GM21526 (cell line): ENCODE measurements around the gene VIM.

Experiments
- ATAC-seq: cut with Tn5 transposase; IDR thresholded peaks from one replicate; pipeline ENCODE4 v1.9.1; 2021; ENCODE audit warnings: moderate library complexity; ENCODE audit not compliant: unreplicated experiment, low FRiP score

The VIM gene

DNA sequence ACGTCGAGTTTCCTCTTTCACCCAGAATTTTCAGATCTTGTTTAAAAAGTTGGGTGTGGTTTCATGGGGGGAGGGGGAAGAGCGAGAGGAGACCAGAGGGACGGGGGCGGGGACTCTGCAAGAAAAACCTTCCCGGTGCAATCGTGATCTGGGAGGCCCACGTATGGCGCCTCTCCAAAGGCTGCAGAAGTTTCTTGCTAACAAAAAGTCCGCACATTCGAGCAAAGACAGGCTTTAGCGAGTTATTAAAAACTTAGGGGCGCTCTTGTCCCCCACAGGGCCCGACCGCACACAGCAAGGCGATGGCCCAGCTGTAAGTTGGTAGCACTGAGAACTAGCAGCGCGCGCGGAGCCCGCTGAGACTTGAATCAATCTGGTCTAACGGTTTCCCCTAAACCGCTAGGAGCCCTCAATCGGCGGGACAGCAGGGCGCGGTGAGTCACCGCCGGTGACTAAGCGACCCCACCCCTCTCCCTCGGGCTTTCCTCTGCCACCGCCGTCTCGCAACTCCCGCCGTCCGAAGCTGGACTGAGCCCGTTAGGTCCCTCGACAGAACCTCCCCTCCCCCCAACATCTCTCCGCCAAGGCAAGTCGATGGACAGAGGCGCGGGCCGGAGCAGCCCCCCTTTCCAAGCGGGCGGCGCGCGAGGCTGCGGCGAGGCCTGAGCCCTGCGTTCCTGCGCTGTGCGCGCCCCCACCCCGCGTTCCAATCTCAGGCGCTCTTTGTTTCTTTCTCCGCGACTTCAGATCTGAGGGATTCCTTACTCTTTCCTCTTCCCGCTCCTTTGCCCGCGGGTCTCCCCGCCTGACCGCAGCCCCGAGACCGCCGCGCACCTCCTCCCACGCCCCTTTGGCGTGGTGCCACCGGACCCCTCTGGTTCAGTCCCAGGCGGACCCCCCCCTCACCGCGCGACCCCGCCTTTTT lies at the start of gene VIM:
TSS of gene VIM (plus strand) at position 151 of the 925 bp plus-strand sequence. CDS start 1,182 bp downstream, outside the sequence.
- ATAC-seq: peak; percentile 38

DNA sequence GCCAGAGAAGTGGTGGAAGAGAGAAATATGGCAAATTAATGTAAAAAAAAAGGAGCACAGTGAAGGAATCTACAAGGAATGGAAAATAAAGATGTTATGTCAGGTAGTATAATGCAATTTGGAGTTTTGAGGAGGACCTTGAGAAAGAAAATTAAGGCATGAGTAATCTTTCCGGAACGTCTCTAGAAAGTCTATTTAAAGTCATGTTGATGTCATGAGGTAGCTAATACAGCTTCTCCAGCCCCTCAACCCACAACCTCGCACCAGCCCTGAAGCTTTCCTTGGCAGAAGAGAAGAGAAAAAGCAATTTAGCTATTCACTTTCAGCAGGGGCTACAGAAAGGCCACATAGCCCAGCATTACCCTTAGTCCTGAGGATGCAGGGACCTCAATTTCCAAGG lies 49.0 kb upstream of the VIM start:
- ATAC-seq: no peak

DNA sequence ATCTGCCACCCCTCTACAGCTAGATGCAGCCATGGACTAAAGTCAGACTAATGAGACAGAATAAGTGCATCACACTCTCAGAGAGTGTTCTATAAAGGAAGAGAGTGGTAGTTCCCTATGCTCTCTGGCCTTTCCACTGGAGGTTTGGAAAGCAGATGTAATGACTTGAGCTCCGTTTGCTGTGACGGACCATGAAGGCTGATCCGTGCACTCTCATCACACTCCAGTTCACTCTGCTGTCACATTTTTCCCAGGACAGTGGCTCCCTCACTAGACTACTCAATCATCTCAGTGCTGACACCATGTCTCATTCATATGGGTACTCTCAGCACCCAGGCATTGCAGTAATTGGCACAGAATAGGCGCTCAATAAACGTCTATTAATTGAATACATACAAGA lies 46.9 kb upstream of the VIM start:
- ATAC-seq: no peak

DNA sequence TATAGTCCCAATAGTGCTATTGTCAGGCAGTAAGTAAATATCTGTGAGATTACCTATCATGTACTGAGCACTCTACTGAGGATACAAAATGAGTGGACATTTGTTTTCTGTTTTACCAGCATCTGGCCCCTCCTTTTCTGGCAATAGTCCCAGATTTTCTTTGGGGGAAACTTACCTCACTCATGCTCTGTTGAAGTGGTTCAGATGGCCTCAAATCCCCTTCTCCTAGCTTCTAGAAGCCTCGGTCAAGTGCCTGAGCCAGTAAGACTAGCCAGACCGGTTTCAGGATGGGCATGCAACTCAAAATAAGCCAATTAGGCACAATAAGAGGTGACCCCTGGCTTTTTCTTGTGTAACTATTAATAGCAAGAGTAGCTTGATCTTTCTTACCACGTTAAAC lies 46.3 kb upstream of the VIM start:
- ATAC-seq: no peak

DNA sequence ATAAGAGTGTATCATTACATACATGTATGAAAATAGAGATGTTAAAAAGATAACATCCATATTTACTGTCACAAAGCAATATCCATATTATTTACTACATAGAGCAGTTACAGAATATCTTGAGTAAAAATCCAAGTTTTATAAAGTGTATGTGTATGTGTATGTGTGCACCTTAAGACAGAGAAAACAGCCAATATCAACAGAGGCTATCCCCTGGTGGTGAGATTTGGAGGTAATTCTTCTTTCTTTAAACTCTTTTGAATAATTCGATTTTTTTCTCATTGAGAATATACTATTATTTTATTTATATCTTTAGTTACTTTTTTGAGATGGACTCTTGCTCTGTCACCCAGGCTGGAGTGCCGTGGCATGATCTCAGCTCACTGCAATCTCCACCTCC lies 44.9 kb upstream of the VIM start:
- ATAC-seq: no peak

DNA sequence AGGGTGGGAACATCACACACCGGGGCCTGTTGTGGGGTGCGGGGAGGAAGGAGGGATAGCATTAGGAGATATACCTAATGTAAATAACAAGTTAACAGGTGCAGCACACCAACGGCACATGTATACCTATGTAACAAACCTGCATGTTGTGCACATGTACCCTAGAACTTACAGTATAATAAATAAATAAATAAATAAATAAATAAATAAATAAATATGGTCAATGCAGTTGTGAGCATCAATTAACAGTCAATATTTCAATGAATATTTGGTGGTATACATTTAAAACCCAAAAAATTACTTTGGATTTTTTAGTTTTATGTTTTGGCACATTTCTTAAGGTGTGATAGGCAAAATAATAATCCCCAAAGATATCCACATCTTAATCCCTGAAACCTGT lies 42.2 kb upstream of the VIM start:
- ATAC-seq: no peak

DNA sequence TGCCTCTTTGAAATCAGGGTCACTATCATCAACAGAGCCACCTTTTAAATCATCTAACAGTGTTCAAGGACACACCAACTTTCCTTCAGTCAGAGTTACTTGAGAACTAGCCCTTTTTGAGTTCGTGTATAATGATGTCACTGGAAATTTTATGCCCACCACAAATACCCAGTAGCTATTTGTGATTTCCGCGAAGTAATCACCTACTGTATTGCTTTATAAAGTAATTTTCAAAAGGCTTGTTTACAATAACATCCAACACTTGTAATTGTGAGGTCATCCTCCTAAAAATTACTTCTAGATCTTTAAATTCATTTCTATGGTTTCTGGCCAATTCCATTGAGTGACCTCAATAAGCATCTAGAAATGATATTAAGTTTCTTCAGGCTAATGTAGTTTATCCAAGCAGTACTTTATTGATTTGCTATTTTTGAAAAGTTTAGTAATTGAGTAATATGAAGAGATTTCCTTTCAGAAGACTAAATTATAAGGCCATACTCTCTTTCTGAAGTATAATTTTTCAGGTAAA lies 39.3 kb upstream of the VIM start:
- ATAC-seq: no peak

DNA sequence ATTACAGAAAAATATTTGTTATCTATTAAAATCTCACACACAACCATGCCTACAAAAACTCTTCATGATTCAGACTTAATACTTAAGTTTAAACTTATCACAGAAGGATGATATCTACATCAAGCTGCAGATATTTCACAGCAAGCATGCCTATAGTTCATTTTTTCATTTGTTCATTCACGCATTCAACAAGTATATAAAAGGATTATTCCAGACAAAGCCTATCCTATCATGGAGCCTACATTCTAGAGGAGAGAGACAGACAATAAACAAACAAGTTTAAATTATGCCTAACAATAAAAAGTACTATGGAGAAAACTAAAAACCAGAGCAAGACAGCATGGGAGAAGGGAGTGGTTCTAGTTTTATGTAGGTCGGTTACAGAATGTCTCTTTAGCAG lies 37.4 kb upstream of the VIM start:
- no peak for ATAC-seq

DNA sequence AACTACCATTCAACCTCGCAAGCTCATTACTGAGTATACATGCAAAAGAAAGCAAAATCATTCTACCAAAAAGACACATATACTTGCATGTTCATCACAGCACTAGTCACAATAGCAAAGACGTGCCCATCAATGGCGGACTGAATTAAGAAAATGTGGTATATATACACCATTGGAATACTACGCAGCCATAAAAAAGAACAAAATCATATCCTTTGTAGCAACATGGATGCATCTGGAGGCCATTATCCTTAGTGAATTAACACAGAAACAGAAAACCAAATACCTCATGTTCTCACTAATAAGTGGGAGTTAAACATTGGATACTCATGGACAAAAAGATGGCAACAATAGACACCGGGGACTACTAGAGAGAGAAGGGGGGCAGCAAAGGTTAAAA lies 33.0 kb upstream of the VIM start:
- ATAC-seq: no peak

DNA sequence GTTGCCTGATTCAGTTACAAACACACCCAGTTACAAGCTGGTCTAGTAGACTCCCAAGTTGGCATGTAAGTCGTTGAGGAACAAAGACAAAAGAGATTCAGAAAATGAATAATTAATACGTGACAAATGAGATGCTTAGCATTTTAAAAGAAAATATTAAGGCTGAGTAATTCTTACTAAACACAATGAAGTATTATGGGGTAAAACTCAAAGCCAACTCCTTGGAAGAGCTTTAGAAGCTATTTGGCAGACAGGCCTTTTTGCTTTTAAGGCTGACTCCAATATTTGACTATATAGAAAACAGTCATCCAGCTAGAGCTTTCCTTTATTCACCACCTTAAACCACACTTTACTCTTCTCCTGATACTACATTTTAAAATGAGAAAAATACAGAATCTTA lies 32.0 kb upstream of the VIM start:
- ATAC-seq: no peak

DNA sequence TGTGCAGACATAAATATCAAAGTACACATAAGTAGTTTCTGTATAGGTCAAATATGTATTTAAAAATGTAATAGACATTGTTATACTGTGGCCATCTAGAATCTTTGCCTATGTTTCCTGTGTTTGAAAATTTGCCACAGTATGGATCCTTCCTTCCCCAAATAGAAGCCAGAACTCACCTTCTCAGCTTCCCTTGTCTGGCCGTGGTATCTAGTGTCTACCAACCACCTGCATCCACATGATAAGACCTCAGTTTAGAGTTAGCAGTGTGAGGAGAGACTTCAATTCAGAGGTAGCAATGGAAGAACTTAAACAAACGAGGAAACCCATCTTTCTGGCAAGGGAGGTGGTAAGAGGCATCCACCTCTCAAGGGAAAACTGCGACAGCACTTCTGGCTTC lies 31.5 kb upstream of the VIM start:
- ATAC-seq: no peak

DNA sequence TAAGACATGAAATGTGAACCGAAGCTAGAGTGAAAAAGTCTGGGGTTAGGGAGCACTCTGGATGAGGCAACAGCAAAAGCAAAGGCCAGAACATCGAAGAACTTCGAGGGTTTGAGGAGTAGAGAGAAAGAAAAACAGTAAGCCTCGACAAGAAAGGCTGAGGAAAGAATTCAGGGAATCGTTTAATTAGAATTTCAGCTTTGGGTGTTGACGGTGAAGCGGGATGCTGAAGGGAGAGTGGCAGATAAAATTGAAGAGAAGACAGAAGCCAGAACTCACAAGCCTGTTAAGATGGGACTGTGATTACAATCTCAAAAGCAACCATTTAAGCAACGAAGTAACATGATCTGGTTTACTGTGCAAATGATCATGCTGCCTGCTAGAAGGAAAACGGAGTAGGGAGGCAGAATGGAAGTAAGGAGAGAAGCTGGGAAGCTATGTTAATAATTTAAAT lies 28.7 kb upstream of the VIM start:
- ATAC-seq: no peak

DNA sequence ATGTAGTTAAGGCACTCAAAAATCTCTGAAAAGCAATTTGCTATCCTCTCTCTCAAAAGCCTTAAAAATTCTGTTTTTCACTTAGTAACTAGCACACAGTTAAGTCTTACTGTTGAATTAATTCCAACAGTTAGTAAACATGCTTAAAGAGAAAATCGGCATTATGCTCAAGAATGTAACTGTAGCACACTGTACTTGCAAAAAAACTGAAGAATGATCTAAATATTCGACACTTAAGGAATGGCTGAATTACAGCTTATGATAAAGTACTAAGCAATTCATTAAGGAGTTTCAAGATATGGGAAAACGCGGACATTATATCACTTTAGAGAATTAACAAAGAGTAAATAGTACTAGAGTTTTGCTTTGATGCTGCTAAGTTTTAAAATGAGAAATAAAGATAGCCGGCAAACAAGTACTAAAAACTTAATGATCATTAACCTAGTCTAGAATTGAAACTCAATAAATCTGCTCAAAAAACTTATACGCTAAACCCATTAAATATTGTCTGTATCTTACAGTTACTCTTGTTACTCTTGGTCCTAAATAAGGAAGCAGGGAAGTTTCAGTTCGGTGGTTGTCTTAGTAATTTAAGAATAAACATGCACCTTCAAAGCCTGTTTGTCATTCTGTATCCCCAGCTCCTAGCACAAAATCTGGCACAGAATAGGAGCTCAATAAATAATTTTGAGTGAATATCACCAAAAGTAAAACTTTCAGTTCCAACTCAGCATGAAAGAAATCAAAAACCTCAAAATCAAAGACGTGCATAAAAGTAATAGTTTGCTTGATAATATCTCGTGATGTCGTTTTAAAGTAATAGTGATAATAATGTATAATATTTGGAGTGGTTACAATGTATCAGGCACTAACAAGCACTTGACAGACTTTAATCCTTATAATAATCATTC lies 27.8 kb upstream of the VIM start:
- no peak for ATAC-seq

DNA sequence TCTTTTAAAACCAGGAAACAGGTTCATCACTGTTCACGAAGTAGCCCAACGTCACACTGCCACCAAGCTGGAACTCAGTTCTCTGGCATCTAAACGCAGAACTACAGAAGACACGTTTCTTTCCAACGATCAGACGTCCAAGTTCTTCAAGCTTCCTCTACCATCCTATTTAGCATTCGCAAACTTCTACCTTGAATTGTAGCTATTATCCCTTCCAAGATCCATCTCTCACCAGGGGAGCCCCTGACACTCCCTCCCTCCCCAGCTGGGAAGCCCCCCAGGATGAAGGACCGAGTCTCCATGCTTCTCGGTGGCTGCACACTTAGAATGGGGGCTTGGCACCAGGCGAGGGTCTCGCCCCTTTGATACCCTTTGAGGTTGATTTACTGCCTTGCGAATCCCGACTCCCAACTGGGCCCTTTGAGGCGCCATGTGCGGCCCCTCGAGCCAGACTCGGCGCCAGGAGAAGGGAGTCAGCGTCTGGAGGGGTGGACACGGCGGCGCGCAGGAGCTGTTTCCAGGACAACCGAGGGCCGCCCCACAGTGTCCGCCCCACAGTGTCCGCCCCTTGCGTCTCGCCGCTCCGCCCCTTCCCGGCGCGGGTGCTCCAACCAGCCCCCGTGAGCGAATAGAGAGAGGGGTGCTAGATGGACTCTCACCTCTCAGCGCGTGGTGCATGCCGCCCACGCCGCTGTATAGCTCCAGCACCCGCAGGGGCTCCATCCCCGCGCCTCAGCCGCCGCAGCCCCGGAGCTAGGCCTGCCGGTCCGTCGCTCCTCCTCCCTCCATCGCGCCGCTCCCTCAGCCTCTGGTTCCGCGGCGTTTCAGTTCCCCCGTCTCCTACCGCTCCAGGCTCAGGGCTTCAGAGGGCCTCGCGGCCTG lies 26.9 kb upstream of the VIM start, which contains the start of gene TRDMT1:
TSS of gene TRDMT1 (minus strand) at position 761 of the 882 bp plus-strand sequence. CDS start at position 723, 38 bp downstream.
- ATAC-seq: peak; percentile 97

DNA sequence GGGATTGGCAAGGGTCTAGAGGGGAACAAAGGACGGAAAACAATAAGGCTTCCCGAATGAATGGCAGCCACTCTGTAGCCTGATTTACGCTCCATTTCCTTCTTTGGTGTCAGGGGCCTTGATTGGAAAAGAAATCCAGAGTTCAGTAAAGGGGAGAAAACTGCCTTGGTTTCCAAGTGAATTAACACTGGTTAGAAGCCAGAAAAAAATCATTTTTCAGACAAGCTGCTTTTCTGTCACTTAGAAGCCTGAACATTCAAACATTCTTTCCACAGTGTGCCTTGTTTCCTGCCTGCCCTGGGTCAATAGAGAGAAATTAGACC lies 26.3 kb upstream of the VIM start:
- ATAC-seq: no peak

DNA sequence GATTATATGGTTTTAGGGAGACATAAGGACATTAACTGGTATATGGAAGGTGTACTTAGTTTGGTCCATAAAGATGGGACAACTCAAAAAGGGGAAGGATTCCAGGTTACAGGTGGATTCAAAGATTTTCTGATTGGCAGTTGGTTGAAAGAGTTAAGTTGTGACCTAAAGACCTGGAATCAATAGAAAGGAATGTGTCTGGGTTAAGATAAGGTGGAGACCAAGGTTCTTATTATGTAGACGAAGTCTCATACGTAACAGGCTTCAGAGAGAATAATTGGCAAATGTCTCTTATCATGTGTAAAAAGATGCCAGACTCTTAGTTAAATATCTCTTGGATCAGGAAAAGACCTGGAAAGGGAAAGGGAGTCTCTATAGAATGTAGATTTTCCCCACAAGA lies 25.5 kb upstream of the VIM start:
- ATAC-seq: no peak

DNA sequence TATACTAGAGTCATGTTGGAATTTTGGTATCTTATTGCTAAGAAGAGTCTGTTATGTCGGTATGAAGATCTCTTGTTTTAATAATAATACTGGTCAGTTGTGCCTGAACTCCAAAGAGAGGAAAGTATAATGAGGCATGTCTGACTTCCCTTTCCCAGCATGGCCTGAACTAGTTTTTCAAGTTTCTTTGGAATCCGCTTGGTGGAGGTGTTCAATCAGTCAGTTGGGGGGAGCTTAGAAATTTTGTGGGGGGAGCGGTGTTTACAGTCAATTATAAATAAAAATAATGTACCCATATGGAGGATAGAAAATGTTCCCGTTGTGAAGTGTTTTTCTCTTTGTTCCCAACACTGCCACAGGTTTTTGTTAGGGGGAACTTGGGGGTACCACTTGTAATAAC lies 25.0 kb upstream of the VIM start:
- no peak for ATAC-seq

DNA sequence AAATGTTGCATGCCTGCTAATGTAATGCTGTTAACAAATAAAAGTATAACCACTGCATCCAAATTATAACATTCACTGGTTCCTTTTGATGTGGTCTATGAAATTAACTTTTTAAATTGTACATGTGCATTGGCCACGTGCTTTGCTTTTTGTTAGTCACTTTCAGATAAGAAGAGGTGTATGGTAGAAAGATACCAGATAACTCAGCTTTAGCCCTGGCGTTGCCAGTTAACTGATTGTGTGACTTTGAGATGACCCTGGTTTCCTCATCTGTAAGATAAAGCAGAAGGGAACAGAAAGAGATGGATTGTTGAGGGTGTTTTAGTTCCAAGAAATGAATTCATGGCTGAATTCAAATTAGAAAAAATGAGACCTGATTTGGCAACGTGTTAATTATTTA lies 24.6 kb upstream of the VIM start:
- no peak for ATAC-seq

DNA sequence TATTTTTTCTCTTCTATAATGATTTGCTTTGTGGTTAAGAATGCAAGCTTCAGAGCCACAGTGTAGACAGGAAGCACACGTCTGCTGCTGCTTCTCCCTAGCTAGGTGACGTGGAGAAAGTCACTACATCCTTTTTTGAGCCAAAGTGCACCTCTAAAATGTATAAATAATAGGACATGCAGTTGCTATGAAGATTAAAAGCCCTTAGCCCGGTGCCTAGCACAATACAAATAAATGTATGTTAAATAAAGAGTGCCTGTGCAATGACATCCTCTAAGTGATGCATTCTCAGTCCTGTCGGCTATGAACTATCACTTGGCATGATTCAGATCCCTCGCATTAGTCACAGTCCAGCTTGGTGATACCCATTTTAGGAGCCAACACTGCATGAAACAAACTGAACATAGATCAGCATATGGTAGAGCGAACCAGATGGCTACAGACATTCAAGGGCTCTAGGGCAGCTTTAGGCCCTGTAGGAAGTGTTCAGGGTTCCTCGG lies 21.8 kb upstream of the VIM start:
- ATAC-seq: no peak

DNA sequence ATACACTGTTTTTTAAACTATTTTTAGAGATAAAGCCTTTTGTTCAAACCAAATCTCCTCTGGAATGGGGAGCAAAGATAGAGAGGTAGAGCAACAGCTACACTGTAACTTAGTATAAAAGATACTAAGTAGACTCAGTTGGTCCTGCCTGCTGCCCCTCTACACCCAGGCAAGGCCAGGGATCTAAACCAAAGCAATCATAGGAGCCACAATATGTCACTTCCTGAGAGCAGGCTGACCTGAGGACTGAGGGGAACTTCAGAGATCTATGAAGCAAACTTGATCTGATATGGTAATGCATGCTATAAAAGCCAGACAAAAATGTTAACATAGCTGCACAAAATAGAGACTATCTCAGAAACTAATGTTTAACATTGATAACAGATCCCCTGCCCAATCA lies 19.6 kb upstream of the VIM start:
- no peak for ATAC-seq
